Endothelial cell of umbilical vein (primary cell): ENCODE results near the gene SLC25A41. TPM values are rescaled to one million over a fixed set of nuclear protein-coding genes. Genes with fewer than 3 reads are reported as not detected.

Experiments used
- BruUV-seq: library from RNA; stranded (reverse); fragments of 400-500 nt; replicated peaks from 2 replicates; lab custom pipeline; 2021; lab: Mats Ljungman, UMichigan
- CTCF ChIA-PET: fragments of 300-600, 350-600 bp; sonication (Branson Sonifier 250); formaldehyde crosslinking; loops from one replicate; lab custom pipeline; 2021; ENCODE audit warnings: antibody characterized with exemption, inconsistent platforms; lab: Charles Lee
- POLR2A ChIA-PET: fragments of 300-600, 350-600 bp; sonication (Branson Sonifier 250); formaldehyde crosslinking; loops from one replicate; lab custom pipeline; 2021; ENCODE audit warnings: antibody characterized with exemption, inconsistent platforms; lab: Charles Lee
- DNase-seq: peaks from one replicate; pipeline ENCODE4 v3.0.0-alpha.2; 2011; ENCODE audit warnings: low read depth, low spot score
- FAIRE-seq: peaks from 2 replicates; lab custom pipeline; 2011; peaks lifted over from hg19 to GRCh38; lab: Jason Lieb, UNC
- H2AFZ ChIP-seq: 2 replicates; pipeline ENCODE4 v1.6.0; 2012; ENCODE audit warnings: low read depth, low read length, control low read depth, inconsistent platforms
- H3K27ac ChIP-seq: 2 replicates; pipeline ENCODE4 v1.5.1; 2011; ENCODE audit warnings: low read depth, mild to moderate bottlenecking, control low read depth, low read length, moderate library complexity; ENCODE audit not compliant: insufficient read depth
- H3K27me3 ChIP-seq, 2 experiments: 2 replicates each; pipeline versions ENCODE4 v1.6.0 to v1.6.1; 2011; ENCODE audit warnings: low read length in 2 of 2, mixed read lengths in 1 of 2; ENCODE audit not compliant: control insufficient read depth in 2 of 2, insufficient read depth in 2 of 2
- H3K36me3 ChIP-seq, 2 experiments: 2 replicates in 1 of 2; 3 replicates in 1 of 2; pipeline ENCODE4 v1.5.1; 2011; ENCODE audit warnings: low read length in 2 of 2, mild to moderate bottlenecking in 1 of 2, moderate library complexity in 1 of 2; ENCODE audit not compliant: control insufficient read depth in 2 of 2, insufficient read depth in 2 of 2; ENCODE audit errors: extremely low read depth in 1 of 2
- H3K4me1 ChIP-seq: 3 replicates; pipeline ENCODE4 v1.5.1; 2011; ENCODE audit warnings: mild to moderate bottlenecking, low read length; ENCODE audit not compliant: control insufficient read depth, insufficient read depth; ENCODE audit errors: extremely low read depth
- H3K4me2 ChIP-seq: 2 replicates; pipeline ENCODE4 v1.6.1; 2011; ENCODE audit warnings: low read length, control low read depth, mixed read lengths; ENCODE audit not compliant: insufficient read depth
- H3K4me3 ChIP-seq, 3 experiments: fragments of 200-600 bp in 1 of 3; sonication (generic), shearing (Covaris generic) in 1 of 3; replicated peaks in 1 of 3; 2 replicates each; pipeline ENCODE4 v1.5.1; 2011 to 2016; ENCODE audit warnings: control low read depth in 3 of 3, low read length in 3 of 3, mild to moderate bottlenecking in 2 of 3, inconsistent platforms in 1 of 3, low read depth in 1 of 3, moderate library complexity in 1 of 3; ENCODE audit not compliant: insufficient read depth in 1 of 3
- H3K79me2 ChIP-seq: 2 replicates; pipeline ENCODE4 v1.6.0; 2012; ENCODE audit warnings: low read length, inconsistent platforms; ENCODE audit not compliant: control insufficient read depth, insufficient read depth
- H3K9ac ChIP-seq: replicated peaks from 2 replicates; pipeline ENCODE3; 2011; ENCODE audit warnings: low read length, control low read depth; ENCODE audit not compliant: insufficient read depth; ENCODE audit errors: extremely low read depth
- H3K9me1 ChIP-seq: replicated peaks from 3 replicates; pipeline ENCODE4 v1.6.0; 2011; ENCODE audit warnings: mild to moderate bottlenecking, low read length; ENCODE audit not compliant: control insufficient read depth, insufficient read depth; ENCODE audit errors: extremely low read depth
- H3K9me3 ChIP-seq: replicated peaks from 2 replicates; pipeline ENCODE4 v1.5.1; 2012; ENCODE audit warnings: low read length, inconsistent platforms; ENCODE audit not compliant: control insufficient read depth, insufficient read depth
- H4K20me1 ChIP-seq: replicated peaks from 2 replicates; pipeline ENCODE3; 2011; ENCODE audit warnings: mild to moderate bottlenecking, low read length; ENCODE audit not compliant: control insufficient read depth, insufficient read depth; ENCODE audit errors: extremely low read depth
- CTCF ChIP-seq, 2 donors: IDR thresholded peaks; 1 replicate in 1 of 2; 2 replicates in 1 of 2; pipeline ENCODE4 v1.5.1; 2011; ENCODE audit warnings: low read length in 2 of 2, mild to moderate bottlenecking in 2 of 2, moderate library complexity in 2 of 2, control low read depth in 1 of 2, inconsistent platforms in 1 of 2, low read depth in 1 of 2; ENCODE audit not compliant: insufficient read depth in 1 of 2; ENCODE audit errors: extremely low read depth in 1 of 2
- EZH2 ChIP-seq: IDR thresholded peaks from 2 replicates; pipeline ENCODE4 v1.6.1; 2012; ENCODE audit warnings: borderline replicate concordance, low read depth, mild to moderate bottlenecking, moderate library complexity, low read length, inconsistent platforms; ENCODE audit not compliant: severe bottlenecking
- FOS ChIP-seq: IDR thresholded peaks from 2 replicates; pipeline ENCODE4 v1.6.1; 2011; ENCODE audit warnings: mild to moderate bottlenecking, low read length, moderate library complexity, borderline replicate concordance; ENCODE audit not compliant: insufficient read depth
- GATA2 ChIP-seq: IDR thresholded peaks from 2 replicates; pipeline ENCODE4 v1.7.0; 2011; ENCODE audit warnings: low read depth, mild to moderate bottlenecking, moderate library complexity, mixed read lengths, low read length; ENCODE audit not compliant: insufficient read length, insufficient read depth
- JUN ChIP-seq: IDR thresholded peaks from 2 replicates; pipeline ENCODE4 v1.6.1; 2011; ENCODE audit warnings: borderline replicate concordance, low read depth; ENCODE audit not compliant: insufficient read length, insufficient read depth
- MAX ChIP-seq: IDR thresholded peaks from 2 replicates; pipeline ENCODE4 v1.6.1; 2011; ENCODE audit not compliant: insufficient read depth, insufficient read length
- MYC ChIP-seq: IDR thresholded peaks from one replicate; pipeline ENCODE4 v1.6.1; 2011; ENCODE audit warnings: mild to moderate bottlenecking, low read depth, low read length
- POLR2AphosphoS5 ChIP-seq: IDR thresholded peaks from 2 replicates; pipeline ENCODE4 v1.6.1; 2012; ENCODE audit warnings: low read depth, mild to moderate bottlenecking, control low read depth, low read length, moderate library complexity; ENCODE audit not compliant: insufficient read depth
- dilution Hi-C: fragments of 300-500 bp; cut with MboI; formaldehyde crosslinking; loops from one replicate; pipeline ENCODE4 v1.15.0; 2019; ENCODE audit warnings: low sequenced_read_pairs; ENCODE audit not compliant: extremely low pct_ligation_motif_present
- intact Hi-C: fragments of 100-400 bp; cut with micrococcal nuclease; formaldehyde crosslinking; loops from one replicate; pipeline ENCODE4 v1.10.0; 2022
- polyA plus RNA-seq, 4 experiments: library from polyadenylated mRNA; depleted of rRNA in 3 of 4; stranded (reverse) in 3 of 4; unstranded in 1 of 4; fragments of >200 nt; gene quantifications; 2 replicates each; pipeline versions ENCODE4 v1.2.1 to v1.2.3, GENCODE V29; 2011 to 2012; ENCODE audit warnings: missing spikeins in 1 of 4
- total RNA-seq: library from RNA; stranded (reverse); gene quantifications from 2 replicates; pipeline ENCODE4 v1.2.3, GENCODE V29; 2021

Gene SLC25A41
- total and polyA plus RNA-seq, 2 donors (not counting 3 experiments of a cell fraction or from before 2014, with no cell fraction given), result 0.21 TPM; not detected in 1

GRCh38 chr19:6457958-6458694, 24.6 kb upstream of the SLC25A41 start:
- peaks cover 7% of the 10 kb centered on the region for H3K4me1 ChIP-seq
- DNase-seq, result no peak
- no TSS peak for BruUV-seq
- H4K20me1 ChIP-seq, result no peaks in the 10 kb centered on the region
- H3K36me3 ChIP-seq, result peaks cover 2 to 6% of the 10 kb centered on the region in 2 experiments
- H3K9ac ChIP-seq, result no peak overlapping the region
- no peak for FAIRE-seq
- no peaks in the 10 kb centered on the region for H3K9me1 ChIP-seq
- intact Hi-C loops, result no loop called here
- no peaks in the 10 kb centered on the region for H3K79me2 ChIP-seq
- no peak overlapping the region for H2AFZ ChIP-seq
- no peaks in the 10 kb centered on the region for H3K27me3 ChIP-seq
- H3K9me3 ChIP-seq, result no peaks in the 10 kb centered on the region
- ChIA-PET POLR2A (no interaction called here), CTCF (no interaction called here)
- TF ChIP-seq EZH2, result no peak
- no peak overlapping the region for H3K27ac ChIP-seq
- H3K4me2 ChIP-seq, result no peak overlapping the region
- H3K4me3 ChIP-seq, result no peak overlapping the region
- dilution Hi-C loops, result no loop called here

- no peaks in the 10 kb centered on the region for H3K79me2 ChIP-seq
- H3K4me2 ChIP-seq, result no peak overlapping the region
- H3K9me3 ChIP-seq, result no peaks in the 10 kb centered on the region
- no TSS peak for BruUV-seq
- ChIA-PET POLR2A (no interaction called here), CTCF (no interaction called here)
- no peak overlapping the region for H3K4me3 ChIP-seq
- dilution Hi-C loops (no loop called here), intact Hi-C loops (no loop called here)
- H3K4me1 ChIP-seq, result peaks cover 7% of the 10 kb centered on the region
- no peaks in the 10 kb centered on the region for H4K20me1 ChIP-seq
- H3K36me3 ChIP-seq, result peaks cover 2 to 6% of the 10 kb centered on the region in 2 experiments
- H3K27ac ChIP-seq, result no peak overlapping the region
- no peaks in the 10 kb centered on the region for H3K9me1 ChIP-seq
- no peak overlapping the region for H2AFZ ChIP-seq
- no peak for DNase-seq
- TF ChIP-seq MYC (no peak), GATA2 (no peak), EZH2 (no peak), CTCF (IDR thresholded peaks at IDR 0.05; ENCODE audit: extremely low read depth in 1 of 2, insufficient read depth in 1 of 2, low read depth in 1 of 2, low read length in 2 of 2) (no peak), MAX (no peak), POLR2AphosphoS5 (no peak), JUN (no peak), FOS (no peak)
- H3K9ac ChIP-seq, result no peak overlapping the region
- H3K27me3 ChIP-seq, result no peaks in the 10 kb centered on the region
- FAIRE-seq, result no peak
These were observed 22.4 kb upstream of the SLC25A41 start for GRCh38 chr19:6455924-6456323.
